Neural cell (in vitro differentiated cells): Measurements from ENCODE around the gene SMC3. TPM values are rescaled to one million over a fixed set of nuclear protein-coding genes. Genes with fewer than 3 reads are reported as not detected.

Source experiments
- H2AFZ ChIP-seq: fragments of 200-600, 300-800 bp; sonication (generic), shearing (Covaris generic); 2 replicates; pipeline ENCODE4 v1.6.0; 2014; ENCODE audit warnings: low read depth, mild to moderate bottlenecking, antibody characterized with exemption, low read length, moderate library complexity
- H3F3A ChIP-seq: fragments of 200-600 bp; shearing (Covaris generic); 2 replicates; pipeline ENCODE4 v1.6.1; 2016; ENCODE audit warnings: mild to moderate bottlenecking, moderate library complexity, mixed read lengths, antibody characterized with exemption, low read length; ENCODE audit not compliant: insufficient read depth, poor library complexity, severe bottlenecking
- H3K27ac ChIP-seq: fragments of 200-600, 300-800 bp; sonication (generic), shearing (Covaris generic); 2 replicates; pipeline ENCODE4 v1.5.1; 2014; ENCODE audit warnings: mild to moderate bottlenecking, low read length, moderate library complexity
- H3K27me3 ChIP-seq: fragments of 300-800, 200-600 bp; sonication (generic), shearing (Covaris generic); 2 replicates; pipeline ENCODE4 v1.6.0; 2014; ENCODE audit warnings: mild to moderate bottlenecking, low read depth, low read length, moderate library complexity; ENCODE audit not compliant: insufficient read depth
- H3K36me3 ChIP-seq: fragments of 300-800, 200-600 bp; sonication (generic), shearing (Covaris generic); 2 replicates; pipeline ENCODE4 v1.5.1; 2014; ENCODE audit warnings: mild to moderate bottlenecking, antibody characterized with exemption, low read length, moderate library complexity; ENCODE audit not compliant: insufficient read depth
- H3K4me2 ChIP-seq: fragments of 300-800, 200-600 bp; sonication (generic), shearing (Covaris generic); 2 replicates; pipeline ENCODE4 v1.6.0; 2014; ENCODE audit warnings: mild to moderate bottlenecking, low read length
- H3K4me3 ChIP-seq: fragments of 300-800, 200-600 bp; sonication (generic), shearing (Covaris generic); 2 replicates; pipeline ENCODE4 v1.5.1; 2014; ENCODE audit warnings: mild to moderate bottlenecking, low read length, moderate library complexity
- H3K79me2 ChIP-seq: fragments of 200-600 bp; shearing (Covaris generic); replicated peaks from 2 replicates; pipeline ENCODE4 v1.6.0; 2014; ENCODE audit warnings: mild to moderate bottlenecking, low read length, moderate library complexity; ENCODE audit not compliant: insufficient read depth
- H3K9ac ChIP-seq: fragments of 300-800, 200-600 bp; sonication (generic), shearing (Covaris generic); 2 replicates; pipeline ENCODE4 v1.6.1; 2016; ENCODE audit warnings: mild to moderate bottlenecking, low read length, mixed read lengths
- H3K9me2 ChIP-seq: fragments of 200-600 bp; shearing (Covaris generic); 2 replicates; pipeline ENCODE4 v1.6.1; 2016; ENCODE audit warnings: mild to moderate bottlenecking, low read length, mixed read lengths; ENCODE audit not compliant: insufficient read depth
- H3K9me3 ChIP-seq: fragments of 200-600, 300-800 bp; sonication (generic), shearing (Covaris generic); 2 replicates; pipeline ENCODE4 v1.6.1; 2016; ENCODE audit warnings: mild to moderate bottlenecking, mixed run types, low read length, moderate library complexity, mixed read lengths
- H4K20me1 ChIP-seq: fragments of 200-600 bp; shearing (Covaris generic); 2 replicates; pipeline ENCODE4 v1.6.1; 2016; ENCODE audit warnings: mild to moderate bottlenecking, mixed run types; ENCODE audit not compliant: insufficient read depth
- CTCF ChIP-seq: fragments of 450-650 bp; IDR thresholded peaks from 2 replicates; pipeline ENCODE4 v1.5.1; 2014; ENCODE audit warnings: antibody characterized with exemption, mild to moderate bottlenecking, moderate library complexity; ENCODE audit not compliant: poor library complexity, severe bottlenecking
- EP300 ChIP-seq: fragments of 450-650 bp; conservative IDR thresholded peaks from 2 replicates; pipeline ENCODE4 v1.6.1; 2014; ENCODE audit warnings: antibody characterized with exemption, mild to moderate bottlenecking, moderate library complexity; ENCODE audit not compliant: poor library complexity, severe bottlenecking
- EZH2 ChIP-seq: fragments of 200-600, 300-800 bp; shearing (Covaris generic), sonication (generic); IDR thresholded peaks from 2 replicates; pipeline ENCODE4 v1.6.1; 2014; ENCODE audit warnings: antibody characterized with exemption, low read length, borderline replicate concordance, mild to moderate bottlenecking; ENCODE audit not compliant: insufficient read depth, poor library complexity, severe bottlenecking
- MXI1 ChIP-seq: fragments of 450-650 bp; conservative IDR thresholded peaks from 2 replicates; pipeline ENCODE4 v1.6.1; 2014; ENCODE audit warnings: antibody characterized with exemption, mild to moderate bottlenecking; ENCODE audit not compliant: poor library complexity, severe bottlenecking
- POLR2AphosphoS5 ChIP-seq: IDR thresholded peaks from 2 replicates; pipeline ENCODE4 v1.6.1; 2012
- RAD21 ChIP-seq: fragments of 450-650 bp; conservative IDR thresholded peaks from 2 replicates; pipeline ENCODE4 v1.6.1; 2014; ENCODE audit warnings: antibody characterized with exemption, mild to moderate bottlenecking, moderate library complexity
- REST ChIP-seq: IDR thresholded peaks from 2 replicates; pipeline ENCODE4 v1.6.1; 2012; ENCODE audit warnings: borderline replicate concordance
- SMC3 ChIP-seq: fragments of 450-650 bp; conservative IDR thresholded peaks from 2 replicates; pipeline ENCODE4 v1.6.1; 2014; ENCODE audit warnings: antibody characterized with exemption, mild to moderate bottlenecking, moderate library complexity; ENCODE audit not compliant: poor library complexity
- TAF1 ChIP-seq: IDR thresholded peaks from 2 replicates; pipeline ENCODE4 v1.6.1; 2012; ENCODE audit warnings: low read depth
- polyA plus RNA-seq: library from polyadenylated mRNA; depleted of rRNA; stranded (reverse); fragments of >200 nt; gene quantifications from 2 replicates; pipeline ENCODE4 v1.2.3, GENCODE V29; 2014

The SMC3 gene
- polyA plus RNA-seq, 1 donor from 2014 or later: 67.7 TPM

GRCh38 chr10:110558041-110558440 is 9.5 kb upstream of the SMC3 start:
- Histone ChIP-seq H3K27me3 (no peaks in the 10 kb centered on the region), H3K4me2 (no peak overlapping the region), H3K27ac (no peak overlapping the region), H3K9me3 (no peaks in the 10 kb centered on the region), H4K20me1 (no peaks in the 10 kb centered on the region), H3K4me3 (no peak overlapping the region), H3K9ac (no peak overlapping the region), H3F3A (no peaks in the 10 kb centered on the region), H2AFZ (no peak overlapping the region), H3K79me2 (no peaks in the 10 kb centered on the region), H3K9me2 (no peaks in the 10 kb centered on the region), H3K36me3 (no peaks in the 10 kb centered on the region)
- no peak for TF ChIP-seq CTCF
- TF ChIP-seq REST: no peak
- no peak for TF ChIP-seq TAF1
- no peak for TF ChIP-seq RAD21
- TF ChIP-seq EP300: no peak
- TF ChIP-seq EZH2: no peak
- no peak for TF ChIP-seq MXI1
- TF ChIP-seq POLR2AphosphoS5: no peak
- TF ChIP-seq SMC3: no peak

GRCh38 chr10:110560012-110560411 is 7.5 kb upstream of the SMC3 start:
- no peak overlapping the region for H3K27ac ChIP-seq
- no peak overlapping the region for H3K4me3 ChIP-seq
- no peaks in the 10 kb centered on the region for H3K9me3 ChIP-seq
- no peak overlapping the region for H3K9ac ChIP-seq
- H3F3A ChIP-seq: no peaks in the 10 kb centered on the region
- no peaks in the 10 kb centered on the region for H4K20me1 ChIP-seq
- no peak for TF ChIP-seq EZH2
- TF ChIP-seq POLR2AphosphoS5: no peak
- no peak for TF ChIP-seq CTCF
- no peak for TF ChIP-seq EP300
- TF ChIP-seq SMC3: no peak
- no peak for TF ChIP-seq TAF1
- TF ChIP-seq REST: no peak
- TF ChIP-seq RAD21: no peak
- TF ChIP-seq MXI1: no peak
- no peaks in the 10 kb centered on the region for H3K27me3 ChIP-seq
- H3K4me2 ChIP-seq: no peak overlapping the region
- no peak overlapping the region for H2AFZ ChIP-seq
- H3K79me2 ChIP-seq: no peaks in the 10 kb centered on the region
- no peaks in the 10 kb centered on the region for H3K36me3 ChIP-seq
- no peaks in the 10 kb centered on the region for H3K9me2 ChIP-seq
